ENCODE measurements around the gene CPSF4L. TPM values are rescaled to one million over a fixed set of nuclear protein-coding genes. Genes with fewer than 3 reads are reported as not detected.
A peak's percentile ranks its signal among the peaks of the same experiment; 100 is the strongest.

CPSF4L gene
- total and polyA plus RNA-seq, 2 of the 13 experiments (the other 11 are each of a cell fraction or from before 2014, with no cell fraction given): 0.73 to 1.6 TPM

DNA sequence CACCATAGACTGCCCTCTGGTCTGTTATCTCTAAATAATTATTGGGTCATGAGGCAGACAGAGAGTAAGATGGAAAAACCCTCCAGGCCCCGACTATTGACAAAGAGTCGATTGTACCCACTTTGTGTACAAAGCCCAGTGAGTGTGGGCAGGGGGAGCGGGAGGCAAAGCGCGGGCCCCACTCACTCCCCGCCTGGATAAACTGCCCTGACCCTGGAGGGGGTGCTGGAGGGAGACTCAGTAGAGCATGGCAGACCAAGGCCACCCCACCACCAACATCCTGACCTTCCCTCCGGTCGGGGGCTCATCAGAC is 11.2 kb upstream of the CPSF4L start (continued):
- TF ChIP-seq, protein P1, sequence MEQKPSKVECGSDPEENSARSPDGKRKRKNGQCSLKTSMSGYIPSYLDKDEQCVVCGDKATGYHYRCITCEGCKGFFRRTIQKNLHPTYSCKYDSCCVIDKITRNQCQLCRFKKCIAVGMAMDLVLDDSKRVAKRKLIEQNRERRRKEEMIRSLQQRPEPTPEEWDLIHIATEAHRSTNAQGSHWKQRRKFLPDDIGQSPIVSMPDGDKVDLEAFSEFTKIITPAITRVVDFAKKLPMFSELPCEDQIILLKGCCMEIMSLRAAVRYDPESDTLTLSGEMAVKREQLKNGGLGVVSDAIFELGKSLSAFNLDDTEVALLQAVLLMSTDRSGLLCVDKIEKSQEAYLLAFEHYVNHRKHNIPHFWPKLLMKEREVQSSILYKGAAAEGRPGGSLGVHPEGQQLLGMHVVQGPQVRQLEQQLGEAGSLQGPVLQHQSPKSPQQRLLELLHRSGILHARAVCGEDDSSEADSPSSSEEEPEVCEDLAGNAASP (CRISPR knock-in tag; IDR thresholded peaks at IDR 0.05; ENCODE audit: borderline replicate concordance): peak; percentile 90; the same call in 1 of the 2 replicates
- TF ChIP-seq ZNF343 (CRISPR knock-in tag; IDR thresholded peaks at IDR 0.05) (no peak), ZNF607 (CRISPR knock-in tag; IDR thresholded peaks at IDR 0.05; ENCODE audit: borderline replicate concordance) (no peak), NBN (conservative IDR thresholded peaks at IDR 0.05) (no peak), ZNF501 (CRISPR knock-in tag; IDR thresholded peaks at IDR 0.05) (peak; percentile 55; the same call in 1 of the 2 replicates), ZKSCAN8 (CRISPR knock-in tag; IDR thresholded peaks at IDR 0.05; ENCODE audit: borderline replicate concordance) (peak; percentile 83; the same call in 1 of the 2 replicates), HNRNPH1 (optimal IDR thresholded peaks at IDR 0.05; ENCODE audit: low read depth, low read length) (no peak), RXRA (CRISPR knock-in tag; IDR thresholded peaks at IDR 0.05) (peak; percentile 97), TARDBP (CRISPR knock-in tag; IDR thresholded peaks at IDR 0.05) (peak; percentile 89), YEATS2 (CRISPR knock-in tag; IDR thresholded peaks at IDR 0.05; ENCODE audit: borderline replicate concordance) (no peak), CAMTA2 (CRISPR knock-in tag; IDR thresholded peaks at IDR 0.05; ENCODE audit: borderline replicate concordance) (no peak), POLR2G (IDR thresholded peaks at IDR 0.05; ENCODE audit: low read depth, low read length) (peak; percentile 54), ZNF598 (CRISPR knock-in tag; IDR thresholded peaks at IDR 0.05; ENCODE audit: borderline replicate concordance) (no peak), BRCA1 (CRISPR knock-in tag; IDR thresholded peaks at IDR 0.05) (no peak), FOSL2 (CRISPR knock-in tag; IDR thresholded peaks at IDR 0.05) (peak; percentile 77), ATF7 (IDR thresholded peaks at IDR 0.05) (no peak), ATF7 (CRISPR knock-in tag; IDR thresholded peaks at IDR 0.05) (peak; percentile 25; the same call in 1 of the 2 replicates), NR2F6 (IDR thresholded peaks at IDR 0.05) (peak; percentile 92), NR2F6 (CRISPR knock-in tag; IDR thresholded peaks at IDR 0.05) (peak; percentile 93), TGIF2 (CRISPR knock-in tag; IDR thresholded peaks at IDR 0.05) (0 out of 2 replicates have a peak, but pooled peaks have one; percentile 47), IRF2 (CRISPR knock-in tag; IDR thresholded peaks at IDR 0.05) (0 out of 2 replicates have a peak, but pooled peaks have one; percentile 45), ATF1 (CRISPR knock-in tag; IDR thresholded peaks at IDR 0.05) (no peak), ZFP37 (CRISPR knock-in tag; IDR thresholded peaks at IDR 0.05; ENCODE audit: borderline replicate concordance) (no peak)
- TF ChIP-seq, protein P2, sequence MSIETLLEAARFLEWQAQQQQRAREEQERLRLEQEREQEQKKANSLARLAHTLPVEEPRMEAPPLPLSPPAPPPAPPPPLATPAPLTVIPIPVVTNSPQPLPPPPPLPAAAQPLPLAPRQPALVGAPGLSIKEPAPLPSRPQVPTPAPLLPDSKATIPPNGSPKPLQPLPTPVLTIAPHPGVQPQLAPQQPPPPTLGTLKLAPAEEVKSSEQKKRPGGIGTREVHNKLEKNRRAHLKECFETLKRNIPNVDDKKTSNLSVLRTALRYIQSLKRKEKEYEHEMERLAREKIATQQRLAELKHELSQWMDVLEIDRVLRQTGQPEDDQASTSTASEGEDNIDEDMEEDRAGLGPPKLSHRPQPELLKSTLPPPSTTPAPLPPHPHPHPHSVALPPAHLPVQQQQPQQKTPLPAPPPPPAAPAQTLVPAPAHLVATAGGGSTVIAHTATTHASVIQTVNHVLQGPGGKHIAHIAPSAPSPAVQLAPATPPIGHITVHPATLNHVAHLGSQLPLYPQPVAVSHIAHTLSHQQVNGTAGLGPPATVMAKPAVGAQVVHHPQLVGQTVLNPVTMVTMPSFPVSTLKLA (IDR thresholded peaks at IDR 0.05): no peak
- TF ChIP-seq, protein P3, sequence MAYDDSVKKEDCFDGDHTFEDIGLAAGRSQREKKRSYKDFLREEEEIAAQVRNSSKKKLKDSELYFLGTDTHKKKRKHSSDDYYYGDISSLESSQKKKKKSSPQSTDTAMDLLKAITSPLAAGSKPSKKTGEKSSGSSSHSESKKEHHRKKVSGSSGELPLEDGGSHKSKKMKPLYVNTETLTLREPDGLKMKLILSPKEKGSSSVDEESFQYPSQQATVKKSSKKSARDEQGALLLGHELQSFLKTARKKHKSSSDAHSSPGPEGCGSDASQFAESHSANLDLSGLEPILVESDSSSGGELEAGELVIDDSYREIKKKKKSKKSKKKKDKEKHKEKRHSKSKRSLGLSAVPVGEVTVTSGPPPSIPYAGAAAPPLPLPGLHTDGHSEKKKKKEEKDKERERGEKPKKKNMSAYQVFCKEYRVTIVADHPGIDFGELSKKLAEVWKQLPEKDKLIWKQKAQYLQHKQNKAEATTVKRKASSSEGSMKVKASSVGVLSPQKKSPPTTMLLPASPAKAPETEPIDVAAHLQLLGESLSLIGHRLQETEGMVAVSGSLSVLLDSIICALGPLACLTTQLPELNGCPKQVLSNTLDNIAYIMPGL (CRISPR knock-in tag; IDR thresholded peaks at IDR 0.05; ENCODE audit: borderline replicate concordance in 1 of 2, low read depth in 1 of 2): 0 out of 4 replicates have a peak, but pooled peaks of 1 of the 2 experiments have one; percentile 7
- TF ChIP-seq, protein P4, sequence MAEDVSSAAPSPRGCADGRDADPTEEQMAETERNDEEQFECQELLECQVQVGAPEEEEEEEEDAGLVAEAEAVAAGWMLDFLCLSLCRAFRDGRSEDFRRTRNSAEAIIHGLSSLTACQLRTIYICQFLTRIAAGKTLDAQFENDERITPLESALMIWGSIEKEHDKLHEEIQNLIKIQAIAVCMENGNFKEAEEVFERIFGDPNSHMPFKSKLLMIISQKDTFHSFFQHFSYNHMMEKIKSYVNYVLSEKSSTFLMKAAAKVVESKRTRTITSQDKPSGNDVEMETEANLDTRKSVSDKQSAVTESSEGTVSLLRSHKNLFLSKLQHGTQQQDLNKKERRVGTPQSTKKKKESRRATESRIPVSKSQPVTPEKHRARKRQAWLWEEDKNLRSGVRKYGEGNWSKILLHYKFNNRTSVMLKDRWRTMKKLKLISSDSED (CRISPR knock-in tag; IDR thresholded peaks at IDR 0.05): no peak
- TF ChIP-seq, protein P5, sequence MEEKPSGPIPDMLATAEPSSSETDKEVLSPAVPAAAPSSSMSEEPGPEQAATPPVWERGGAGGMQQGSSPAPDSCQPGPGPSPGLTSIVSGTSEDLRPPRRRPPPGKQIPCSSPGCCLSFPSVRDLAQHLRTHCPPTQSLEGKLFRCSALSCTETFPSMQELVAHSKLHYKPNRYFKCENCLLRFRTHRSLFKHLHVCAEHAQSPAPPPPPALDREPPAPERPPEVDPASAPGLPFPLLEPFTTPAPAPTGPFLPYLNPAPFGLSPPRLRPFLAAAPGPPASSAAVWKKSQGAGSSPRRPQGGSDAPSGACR (CRISPR knock-in tag; IDR thresholded peaks at IDR 0.05): peak; percentile 67; the same call in 1 of the 2 replicates

All from HepG2 (cell line).